Fibroblast of lung (primary cell): Measurements from ENCODE around the gene NRIP1.

Experiments used
- CTCF ChIP-seq, 2 donors: IDR thresholded peaks in 1 of 2; conservative IDR thresholded peaks in 1 of 2; 1 replicate in 1 of 2; 2 replicates in 1 of 2; pipeline ENCODE4 v1.5.1; 2011 to 2012; ENCODE audit warnings: low read length in 2 of 2, control low read depth in 1 of 2, inconsistent platforms in 1 of 2, low read depth in 1 of 2, mild to moderate bottlenecking in 1 of 2
- EZH2 ChIP-seq: IDR thresholded peaks from 2 replicates; pipeline ENCODE4 v1.5.1; 2012; ENCODE audit warnings: low read length, control low read depth, mild to moderate bottlenecking; ENCODE audit errors: missing control alignments

GRCh38 chr21:14923468-14923867 is 141.3 kb downstream of the NRIP1 start:
- no peak for TF ChIP-seq EZH2
- no peak for TF ChIP-seq CTCF (conservative IDR thresholded peaks at IDR 0.05 in 1 of 2, IDR thresholded peaks at IDR 0.05 in 1 of 2; ENCODE audit: low read depth in 1 of 2, low read length in 2 of 2)
